ENCODE results near the gene ZNF705A.
A peak's percentile ranks its signal among the peaks of the same experiment; 100 is the strongest.
"Not testable (repeated sequence)": the region's sequence is repeated elsewhere in the genome, so short reads cannot be mapped to it uniquely, and the experiment has no call there.

Gene ZNF705A

DNA sequence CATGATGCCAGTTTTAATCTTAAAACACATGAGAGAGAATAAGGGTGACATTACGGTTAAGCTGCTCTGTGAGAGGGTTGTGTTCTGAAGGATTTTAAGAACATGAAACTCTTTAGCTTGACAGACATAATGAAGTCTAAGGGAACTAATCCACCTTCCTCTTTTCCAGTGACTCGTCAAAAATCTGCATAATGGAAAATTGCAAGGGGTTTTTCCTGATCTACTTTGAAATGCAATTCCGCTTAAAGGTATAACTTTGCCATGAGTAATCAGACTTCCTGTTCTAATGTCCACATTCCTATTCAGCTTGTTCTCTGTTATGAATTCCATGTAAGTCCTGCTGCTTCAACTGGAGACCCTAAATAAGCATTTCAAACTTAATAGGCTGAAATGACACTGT lies at the start of gene ZNF705A:
Gene ZNF705A (plus strand): TSS at position 171 of the 400 bp plus-strand sequence. CDS start 15,611 bp downstream, outside the sequence.
- Histone ChIP-seq H3K36me3 (ENCODE audit: control insufficient read depth in 5 of 5, insufficient read depth in 5 of 5, low read length in 5 of 5) (no peaks in the 10 kb centered on the region), H3K9ac (ENCODE audit: low read length in 5 of 5) (peak within 1 kb of the TSS in 1 of 5 donors; percentile 30), H3K27ac (ENCODE audit: low read depth, low read length) (peak within 1 kb of the TSS; percentile 9), H3K9me3 (ENCODE audit: control insufficient read depth in 5 of 5, low read length in 5 of 5) (no peaks in the 10 kb centered on the region), H3K4me3 (ENCODE audit: low read depth in 1 of 5, low read length in 5 of 5) (no peak within 1 kb of the TSS), H3K27me3 (ENCODE audit: control insufficient read depth in 5 of 5, insufficient read depth in 4 of 5, low read length in 5 of 5) (no peaks in the 10 kb centered on the region), H3K4me1 (ENCODE audit: control insufficient read depth in 5 of 5, insufficient read depth in 5 of 5, low read length in 5 of 5) (no peaks in the 10 kb centered on the region)

- H3K4me3 ChIP-seq (ENCODE audit: low read depth in 1 of 5, low read length in 5 of 5): peak overlapping the region in 1 of 5 donors; percentile 15
- H3K27ac ChIP-seq (ENCODE audit: low read depth, low read length): no peak overlapping the region
- H3K36me3 ChIP-seq (ENCODE audit: control insufficient read depth in 5 of 5, insufficient read depth in 5 of 5, low read length in 5 of 5): peaks cover 0 to 8% (median 3%) of the 10 kb centered on the region in 5 donors
- H3K4me1 ChIP-seq (ENCODE audit: control insufficient read depth in 5 of 5, insufficient read depth in 5 of 5, low read length in 5 of 5): peaks cover 0 to 3% (median 0%) of the 10 kb centered on the region in 5 donors
- H3K27me3 ChIP-seq (ENCODE audit: control insufficient read depth in 5 of 5, insufficient read depth in 4 of 5, low read length in 5 of 5): no peaks in the 10 kb centered on the region
- H3K9me3 ChIP-seq (ENCODE audit: control insufficient read depth in 5 of 5, low read length in 5 of 5): no peaks in the 10 kb centered on the region
- peak overlapping the region in 1 of 5 donors; percentile 62 for H3K9ac ChIP-seq (ENCODE audit: low read length in 5 of 5)
Observed at GRCh38 chr12:8108808-8109398, 47.9 kb upstream of the ZNF705A start.

- not testable (repeated sequence) for H3K4me3 ChIP-seq (ENCODE audit: low read depth in 1 of 5, low read length in 5 of 5); H3K9me3 ChIP-seq (ENCODE audit: control insufficient read depth in 5 of 5, low read length in 5 of 5); H3K9ac ChIP-seq (ENCODE audit: low read length in 5 of 5); H3K27me3 ChIP-seq (ENCODE audit: control insufficient read depth in 5 of 5, insufficient read depth in 4 of 5, low read length in 5 of 5); H3K27ac ChIP-seq (ENCODE audit: low read depth, low read length); H3K36me3 ChIP-seq (ENCODE audit: control insufficient read depth in 5 of 5, insufficient read depth in 5 of 5, low read length in 5 of 5); H3K4me1 ChIP-seq (ENCODE audit: control insufficient read depth in 5 of 5, insufficient read depth in 5 of 5, low read length in 5 of 5)
Observed at GRCh38 chr12:8113117-8113516, 43.7 kb upstream of the ZNF705A start.

DNA sequence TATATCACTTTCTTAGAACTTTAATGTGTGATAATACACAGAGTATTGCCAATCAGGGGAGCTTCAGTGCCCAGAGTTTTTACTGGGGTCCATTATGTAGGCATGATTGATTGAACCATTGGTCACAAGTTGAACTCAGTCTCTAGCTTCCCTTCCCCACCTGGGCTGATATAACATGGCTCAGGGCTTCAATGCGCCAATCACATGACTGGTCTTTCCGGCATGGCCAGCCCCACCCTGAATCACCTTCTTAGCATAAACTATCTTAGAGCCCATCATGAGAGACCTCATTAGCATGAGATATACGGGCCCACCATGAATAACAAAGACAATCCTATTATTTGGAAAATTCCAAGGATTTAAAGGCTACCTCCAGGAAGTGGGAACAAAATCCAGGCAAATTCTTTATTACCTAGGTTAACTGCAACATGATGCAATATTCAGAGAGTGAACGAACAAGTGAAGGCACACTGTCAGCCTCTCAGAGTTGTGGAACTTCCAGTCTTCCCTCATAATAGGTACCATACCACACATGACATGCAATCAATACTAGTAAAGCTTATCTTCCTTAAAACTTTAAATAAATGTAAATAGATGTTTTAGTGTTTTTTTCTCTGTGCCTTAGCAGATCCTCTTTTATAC lies 36.6 kb upstream of the ZNF705A start:
- Histone ChIP-seq H3K4me3 (ENCODE audit: low read depth in 1 of 5, low read length in 5 of 5) (no peak overlapping the region), H3K36me3 (ENCODE audit: control insufficient read depth in 5 of 5, insufficient read depth in 5 of 5, low read length in 5 of 5) (peaks cover 0 to 7% (median 0%) of the 10 kb centered on the region in 5 donors), H3K9ac (ENCODE audit: low read length in 5 of 5) (no peak overlapping the region), H3K27me3 (ENCODE audit: control insufficient read depth in 5 of 5, insufficient read depth in 4 of 5, low read length in 5 of 5) (no peaks in the 10 kb centered on the region), H3K27ac (ENCODE audit: low read depth, low read length) (no peak overlapping the region), H3K9me3 (ENCODE audit: control insufficient read depth in 5 of 5, low read length in 5 of 5) (no peaks in the 10 kb centered on the region), H3K4me1 (ENCODE audit: control insufficient read depth in 5 of 5, insufficient read depth in 5 of 5, low read length in 5 of 5) (no peaks in the 10 kb centered on the region)

GRCh38 chr12:8123124-8123912 lies 33.5 kb upstream of the ZNF705A start, which contains the start of gene CLEC4A:
Gene CLEC4A (plus strand): TSS chr12:8123617. CDS start chr12:8123879, 262 bp downstream.
- Histone ChIP-seq H3K9me3 (ENCODE audit: control insufficient read depth in 5 of 5, low read length in 5 of 5) (no peaks in the 10 kb centered on the region), H3K27me3 (ENCODE audit: control insufficient read depth in 5 of 5, insufficient read depth in 4 of 5, low read length in 5 of 5) (no peaks in the 10 kb centered on the region), H3K36me3 (ENCODE audit: control insufficient read depth in 5 of 5, insufficient read depth in 5 of 5, low read length in 5 of 5) (peaks cover 0 to 7% (median 3%) of the 10 kb centered on the region in 5 donors), H3K27ac (ENCODE audit: low read depth, low read length) (no peak within 1 kb of the TSS), H3K9ac (ENCODE audit: low read length in 5 of 5) (peak within 1 kb of the TSS in 2 of 5 donors; percentile 40 to 49), H3K4me3 (ENCODE audit: low read depth in 1 of 5, low read length in 5 of 5) (peak within 1 kb of the TSS; percentile 7 to 49 (median 37)), H3K4me1 (ENCODE audit: control insufficient read depth in 5 of 5, insufficient read depth in 5 of 5, low read length in 5 of 5) (no peaks in the 10 kb centered on the region)

DNA sequence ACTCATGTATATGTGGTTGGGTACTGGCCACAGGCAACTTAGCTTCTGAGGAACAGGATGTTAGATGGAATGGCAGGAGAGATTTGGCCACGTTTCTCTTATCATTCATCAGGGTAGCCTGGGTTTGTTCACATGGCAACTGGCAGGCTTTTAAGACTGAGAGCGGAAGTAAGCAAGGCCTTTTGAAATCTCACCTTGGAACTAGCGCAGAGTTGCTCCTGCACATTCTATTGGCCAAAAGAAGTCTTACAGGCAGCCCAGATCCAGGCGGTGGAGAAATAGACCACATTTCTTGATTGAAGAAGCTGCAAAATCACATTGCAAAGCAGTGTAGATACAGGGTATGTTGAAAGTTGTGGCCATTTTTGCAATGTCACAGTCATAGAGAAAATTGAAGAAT lies 29.7 kb upstream of the ZNF705A start:
- Histone ChIP-seq H3K27ac (ENCODE audit: low read depth, low read length) (no peak overlapping the region), H3K36me3 (ENCODE audit: control insufficient read depth in 5 of 5, insufficient read depth in 5 of 5, low read length in 5 of 5) (peaks cover 0 to 7% (median 5%) of the 10 kb centered on the region in 5 donors), H3K9me3 (ENCODE audit: control insufficient read depth in 5 of 5, low read length in 5 of 5) (no peaks in the 10 kb centered on the region), H3K4me1 (ENCODE audit: control insufficient read depth in 5 of 5, insufficient read depth in 5 of 5, low read length in 5 of 5) (no peaks in the 10 kb centered on the region), H3K4me3 (ENCODE audit: low read depth in 1 of 5, low read length in 5 of 5) (no peak overlapping the region), H3K9ac (ENCODE audit: low read length in 5 of 5) (no peak overlapping the region), H3K27me3 (ENCODE audit: control insufficient read depth in 5 of 5, insufficient read depth in 4 of 5, low read length in 5 of 5) (no peaks in the 10 kb centered on the region)

DNA sequence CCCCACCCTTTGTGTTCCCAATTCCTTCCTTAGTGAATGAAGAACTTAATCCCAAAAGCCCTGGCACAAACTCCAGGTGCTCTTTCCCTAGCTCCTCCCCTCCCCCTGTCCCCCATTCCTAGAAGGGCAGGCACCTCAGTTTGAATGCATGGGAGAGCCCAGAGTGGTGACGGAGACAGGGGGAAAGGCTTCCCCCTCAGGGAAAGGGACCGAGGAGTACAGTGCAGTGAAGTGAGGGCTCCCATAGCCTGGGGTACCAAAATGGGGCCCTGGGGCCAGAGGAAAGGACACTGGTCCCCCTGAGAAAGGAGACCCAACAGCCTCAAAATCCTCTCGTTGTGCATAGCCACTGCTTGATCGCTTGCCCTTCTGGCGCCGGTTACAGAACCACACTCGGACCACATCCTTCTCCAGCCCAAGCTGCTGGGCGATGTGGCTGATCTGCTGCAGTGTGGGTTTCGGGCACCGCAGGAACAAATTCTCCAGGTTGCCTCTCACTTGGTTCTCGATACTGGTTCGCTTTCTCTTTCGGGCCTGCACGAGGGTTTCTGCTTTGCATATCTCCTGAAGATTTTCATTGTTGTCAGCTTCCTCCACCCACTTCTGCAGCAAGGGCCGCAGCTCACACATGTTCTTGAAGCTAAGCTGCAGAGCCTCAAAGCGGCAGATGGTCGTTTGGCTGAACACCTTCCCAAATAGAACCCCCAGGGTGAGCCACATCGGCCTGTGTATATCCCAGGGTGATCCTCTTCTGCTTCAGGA lies 23.0 kb upstream of the ZNF705A start:
- not testable (repeated sequence) for H3K4me3 ChIP-seq (ENCODE audit: low read depth in 1 of 5, low read length in 5 of 5); H3K27ac ChIP-seq (ENCODE audit: low read depth, low read length); H3K9ac ChIP-seq (ENCODE audit: low read length in 5 of 5); H3K27me3 ChIP-seq (ENCODE audit: control insufficient read depth in 5 of 5, insufficient read depth in 4 of 5, low read length in 5 of 5); H3K4me1 ChIP-seq (ENCODE audit: control insufficient read depth in 5 of 5, insufficient read depth in 5 of 5, low read length in 5 of 5); H3K9me3 ChIP-seq (ENCODE audit: control insufficient read depth in 5 of 5, low read length in 5 of 5)
- H3K36me3 ChIP-seq (ENCODE audit: control insufficient read depth in 5 of 5, insufficient read depth in 5 of 5, low read length in 5 of 5): peaks cover 13 to 31% (median 16%) of the 10 kb centered on the region in 5 donors

DNA sequence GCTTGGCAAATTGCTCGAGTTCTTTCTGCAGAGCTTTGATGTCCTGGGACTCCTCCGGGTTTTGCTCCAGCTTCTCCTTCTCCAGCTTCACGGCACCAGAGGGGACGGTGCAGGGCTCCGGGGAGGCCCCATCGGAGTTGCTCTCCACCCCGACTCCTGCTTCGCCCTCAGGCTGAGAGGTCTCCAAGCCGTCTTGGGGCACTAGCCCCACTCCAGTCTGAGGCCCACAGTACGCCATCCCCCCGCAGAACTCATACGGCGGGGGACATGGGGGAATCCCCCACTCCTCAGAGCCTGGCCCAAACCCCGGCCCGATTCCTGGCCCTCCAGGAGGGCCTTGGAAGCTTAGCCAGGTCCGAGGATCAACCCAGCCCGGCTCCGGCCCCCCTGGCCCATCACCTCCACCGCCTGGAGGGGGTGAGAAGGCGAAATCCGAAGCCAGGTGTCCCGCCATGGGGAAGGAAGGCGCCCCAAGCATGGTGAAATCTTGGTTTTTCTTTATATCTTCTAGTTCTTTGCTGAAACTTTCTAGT lies 22.4 kb upstream of the ZNF705A start:
- H3K27ac ChIP-seq (ENCODE audit: low read depth, low read length); H3K4me1 ChIP-seq (ENCODE audit: control insufficient read depth in 5 of 5, insufficient read depth in 5 of 5, low read length in 5 of 5); H3K4me3 ChIP-seq (ENCODE audit: low read depth in 1 of 5, low read length in 5 of 5); H3K27me3 ChIP-seq (ENCODE audit: control insufficient read depth in 5 of 5, insufficient read depth in 4 of 5, low read length in 5 of 5); H3K9ac ChIP-seq (ENCODE audit: low read length in 5 of 5); H3K9me3 ChIP-seq (ENCODE audit: control insufficient read depth in 5 of 5, low read length in 5 of 5): not testable (repeated sequence)
- H3K36me3 ChIP-seq (ENCODE audit: control insufficient read depth in 5 of 5, insufficient read depth in 5 of 5, low read length in 5 of 5): peaks cover 16 to 29% (median 16%) of the 10 kb centered on the region in 5 donors

DNA sequence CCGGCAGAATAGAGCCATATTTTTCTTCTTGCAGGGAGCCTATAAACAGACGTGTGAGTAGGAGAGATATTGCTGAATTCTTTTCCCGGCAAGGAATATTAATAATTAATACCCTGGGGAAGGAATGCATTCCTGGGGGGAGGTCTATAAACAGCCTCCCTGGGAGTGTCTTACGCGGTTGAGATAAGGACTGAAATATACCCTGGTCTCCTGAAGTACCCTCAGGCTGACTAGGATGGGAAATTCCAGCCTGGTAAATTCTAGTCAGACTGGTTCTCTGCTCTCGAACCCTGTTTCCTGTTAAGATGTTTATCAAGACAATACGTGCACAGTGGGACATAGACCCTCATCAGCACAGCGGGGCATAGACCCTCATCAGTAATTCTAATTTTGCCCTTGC lies 15.2 kb upstream of the ZNF705A start:
- H3K9ac ChIP-seq (ENCODE audit: low read length in 5 of 5); H3K9me3 ChIP-seq (ENCODE audit: control insufficient read depth in 5 of 5, low read length in 5 of 5); H3K27ac ChIP-seq (ENCODE audit: low read depth, low read length); H3K27me3 ChIP-seq (ENCODE audit: control insufficient read depth in 5 of 5, insufficient read depth in 4 of 5, low read length in 5 of 5); H3K4me3 ChIP-seq (ENCODE audit: low read depth in 1 of 5, low read length in 5 of 5): not testable (repeated sequence)
- peaks cover 11 to 15% (median 14%) of the 10 kb centered on the region in 5 donors for H3K36me3 ChIP-seq (ENCODE audit: control insufficient read depth in 5 of 5, insufficient read depth in 5 of 5, low read length in 5 of 5)
- H3K4me1 ChIP-seq (ENCODE audit: control insufficient read depth in 5 of 5, insufficient read depth in 5 of 5, low read length in 5 of 5): peaks cover 5 to 14% (median 12%) of the 10 kb centered on the region in 5 donors
